HG03442 (cell line): ENCODE measurements around the gene SNRPE.

ENCODE experiments used
- ATAC-seq: cut with Tn5 transposase; IDR thresholded peaks from one replicate; pipeline ENCODE4 v1.9.1; 2021; ENCODE audit warnings: mild to moderate bottlenecking, moderate library complexity; ENCODE audit not compliant: unreplicated experiment

SNRPE gene

DNA sequence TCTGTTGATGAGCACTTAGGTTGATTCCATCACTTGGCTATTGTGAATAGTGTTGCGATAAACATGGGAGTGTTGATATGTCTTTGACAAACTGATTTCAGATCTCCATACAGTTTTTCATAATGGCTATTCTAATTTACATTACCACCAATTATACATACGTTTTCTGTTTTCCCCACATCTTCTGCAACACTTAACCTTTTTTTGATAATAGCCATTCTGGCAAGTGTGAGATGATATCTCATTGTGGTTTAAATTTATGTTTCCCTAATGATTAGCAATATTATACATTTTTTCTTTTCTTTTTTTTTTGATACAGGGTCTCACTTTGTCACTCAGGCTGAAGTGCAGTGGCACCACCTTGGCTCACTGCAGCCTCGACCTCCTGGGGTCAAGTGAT lies 17.0 kb downstream of the SNRPE start:
- no peak for ATAC-seq

DNA sequence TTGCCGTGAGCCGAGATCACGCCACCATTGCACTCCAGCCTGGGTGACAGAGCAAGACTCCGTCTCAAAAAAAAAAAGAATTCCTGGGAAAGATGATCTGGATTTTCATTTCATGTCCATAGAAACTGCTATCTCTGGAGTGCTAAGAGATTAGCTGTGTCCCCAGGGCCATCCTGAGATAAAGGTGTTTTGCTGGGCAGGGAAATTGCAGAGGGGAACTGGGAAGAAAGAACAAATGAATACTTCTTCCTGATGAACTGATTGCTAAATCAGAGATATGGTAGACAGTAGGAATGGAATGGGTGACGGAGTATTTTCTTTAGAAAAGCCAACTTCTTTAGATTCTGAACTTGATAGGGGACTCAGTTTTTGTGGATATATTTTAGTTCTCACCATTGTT lies 19.2 kb downstream of the SNRPE start:
- ATAC-seq = no peak

DNA sequence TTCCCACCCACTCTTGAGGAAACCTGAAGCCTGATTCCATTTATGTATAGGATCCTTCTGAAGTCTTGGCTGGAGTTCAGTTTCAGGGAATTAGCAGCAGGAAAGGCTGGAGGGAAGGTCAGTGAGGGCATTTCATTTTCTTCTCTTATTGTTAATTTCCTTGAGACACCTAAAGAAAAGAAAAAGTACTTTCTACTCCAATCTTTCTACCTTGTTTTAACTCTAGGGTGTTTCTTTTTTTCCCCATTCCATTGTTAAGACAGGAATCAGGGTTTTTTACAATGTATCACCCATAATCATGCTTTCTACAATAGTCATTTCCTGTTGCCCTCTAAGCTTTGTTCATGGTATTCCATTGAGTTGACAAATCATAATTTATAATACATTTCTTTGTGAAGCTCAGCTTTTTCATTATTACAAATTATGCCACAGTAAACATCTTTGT lies 27.4 kb downstream of the SNRPE start:
- ATAC-seq = no peak

DNA sequence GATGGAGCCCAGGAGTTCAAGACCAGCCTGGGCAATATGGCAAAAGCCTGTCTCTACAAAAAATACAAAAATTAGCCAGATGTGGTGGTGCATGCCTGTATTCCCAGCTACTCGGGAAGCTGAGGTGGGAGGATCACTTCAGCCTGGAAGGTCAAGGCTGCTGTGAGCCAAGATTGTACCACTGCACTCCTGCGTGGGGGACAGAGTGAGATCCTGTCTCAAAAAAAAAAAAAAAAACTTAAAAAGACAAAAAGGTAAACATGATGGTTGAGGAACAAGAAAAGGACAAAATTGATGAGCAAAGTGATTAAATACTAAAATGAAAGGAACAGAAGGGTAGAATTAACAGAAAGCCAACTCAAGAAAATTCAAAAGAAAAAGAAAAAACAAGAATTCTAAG lies 30.6 kb downstream of the SNRPE start:
- ATAC-seq = no peak

DNA sequence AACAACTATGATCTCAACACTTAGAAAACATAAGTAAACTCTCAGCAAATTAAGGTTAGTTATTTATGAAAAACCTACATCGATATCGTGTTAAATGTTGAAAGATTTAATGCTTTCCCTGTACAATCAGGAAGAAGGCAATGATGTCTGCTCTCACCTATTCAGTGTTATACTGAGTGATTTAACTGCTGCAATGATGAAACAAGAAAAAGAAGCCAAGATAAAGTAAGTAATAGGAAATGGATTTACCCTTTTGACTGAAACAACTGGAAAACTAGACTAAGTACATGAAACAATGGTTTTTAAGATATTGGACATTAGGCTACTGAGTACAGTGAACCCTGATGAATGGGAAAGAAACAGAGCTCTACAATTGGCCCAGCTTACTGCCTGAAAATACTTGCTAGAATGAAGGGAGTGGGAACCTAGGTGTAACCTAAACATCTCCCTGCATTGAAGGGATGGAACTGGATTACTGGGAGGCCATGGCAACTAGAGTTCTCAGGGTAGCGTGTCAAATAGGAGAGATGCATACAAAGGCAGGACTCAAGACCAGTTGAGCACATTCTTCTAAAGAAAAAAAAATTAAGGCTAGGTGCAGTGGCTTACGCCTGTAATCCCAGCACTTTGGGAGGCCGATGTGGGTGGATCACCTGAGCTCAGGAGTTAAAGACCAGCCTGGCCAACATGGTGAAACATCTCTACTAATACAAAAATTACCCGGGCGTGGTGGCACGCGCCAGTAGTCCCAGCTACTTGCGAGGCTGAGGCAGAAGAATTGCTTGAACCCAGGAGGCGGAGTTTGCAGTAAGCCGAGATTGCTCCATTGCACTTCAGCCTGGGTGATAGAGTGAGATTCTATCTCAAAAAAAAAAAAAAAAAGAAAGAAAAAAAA lies 37.3 kb downstream of the SNRPE start:
- ATAC-seq = no peak

DNA sequence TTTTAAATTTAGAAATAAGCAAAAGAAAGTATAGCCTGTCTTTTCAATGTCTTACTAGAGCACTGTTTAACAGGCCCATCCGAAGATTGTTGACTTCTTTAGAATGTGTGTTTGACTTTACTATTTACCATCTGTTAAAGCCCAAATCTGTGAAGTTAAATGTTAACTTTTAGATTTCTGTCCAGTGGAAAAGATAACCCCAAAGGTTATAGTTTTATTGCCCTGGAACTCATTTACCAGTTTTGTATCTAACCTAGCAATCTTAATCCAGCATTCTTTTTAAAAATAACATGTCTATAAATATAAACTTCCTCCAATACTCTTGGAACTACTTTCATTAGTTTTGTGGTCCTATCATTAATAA lies 37.9 kb downstream of the SNRPE start:
- no peak for ATAC-seq

DNA sequence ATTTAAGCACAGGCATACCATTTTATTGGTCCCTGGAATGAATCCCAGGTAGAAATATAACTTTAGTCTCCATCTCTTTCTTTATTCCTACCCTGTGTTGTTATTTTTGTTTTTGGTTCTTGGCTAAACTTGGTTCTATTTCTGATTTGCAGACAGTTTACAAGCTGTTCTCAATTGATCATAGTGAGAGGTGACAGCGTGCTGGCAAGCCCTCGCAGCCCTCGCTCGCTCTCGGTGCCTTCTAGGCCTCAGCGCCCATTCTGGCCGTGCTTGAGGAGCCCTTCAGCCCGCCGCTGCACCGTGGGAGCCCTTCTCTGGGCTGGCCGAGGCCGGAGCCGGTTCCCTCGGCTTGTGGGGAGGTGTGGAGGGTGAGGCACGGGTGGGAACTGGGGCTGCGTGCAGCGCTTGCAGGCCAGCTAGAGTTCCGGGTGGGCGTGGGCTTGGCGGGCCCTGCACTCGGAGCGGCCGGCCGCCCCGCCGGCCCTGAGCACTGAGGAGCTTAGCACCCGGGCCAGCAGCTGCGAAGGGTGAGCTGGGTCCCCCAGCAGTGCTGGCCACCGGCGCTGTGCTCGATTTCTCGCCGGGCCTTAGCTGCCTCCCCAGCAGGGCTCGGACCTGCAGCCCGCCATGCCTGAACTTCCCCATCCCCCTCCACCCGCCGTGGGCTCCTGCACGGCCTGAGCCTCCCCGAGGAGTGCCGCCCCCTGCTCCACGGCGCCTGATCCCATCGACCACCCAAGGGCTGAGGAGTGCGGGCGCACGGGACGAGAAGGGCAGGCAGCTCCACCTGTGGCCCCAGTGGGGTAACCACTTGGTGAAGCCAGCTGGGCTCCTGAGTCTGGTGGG lies 38.7 kb downstream of the SNRPE start:
- no peak for ATAC-seq

DNA sequence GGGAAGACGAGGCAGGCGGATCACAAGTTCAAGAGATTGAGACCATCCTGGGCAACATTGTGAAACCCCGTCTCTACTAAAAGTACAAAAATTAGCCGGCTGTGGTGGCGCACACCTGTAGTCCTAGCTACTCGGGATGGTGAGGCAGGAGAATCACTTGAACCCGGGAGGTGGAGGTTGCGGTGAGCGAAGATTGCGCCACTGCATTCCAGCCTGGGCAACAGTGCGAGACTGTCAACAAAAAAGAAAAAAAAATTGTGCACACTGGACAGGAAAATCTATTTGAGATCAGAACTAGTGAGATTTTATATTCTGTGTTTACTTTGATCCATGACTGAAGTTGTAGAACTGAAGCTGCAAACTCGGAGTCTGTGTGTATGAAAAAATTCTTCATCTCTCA lies 40.2 kb downstream of the SNRPE start:
- no peak for ATAC-seq

DNA sequence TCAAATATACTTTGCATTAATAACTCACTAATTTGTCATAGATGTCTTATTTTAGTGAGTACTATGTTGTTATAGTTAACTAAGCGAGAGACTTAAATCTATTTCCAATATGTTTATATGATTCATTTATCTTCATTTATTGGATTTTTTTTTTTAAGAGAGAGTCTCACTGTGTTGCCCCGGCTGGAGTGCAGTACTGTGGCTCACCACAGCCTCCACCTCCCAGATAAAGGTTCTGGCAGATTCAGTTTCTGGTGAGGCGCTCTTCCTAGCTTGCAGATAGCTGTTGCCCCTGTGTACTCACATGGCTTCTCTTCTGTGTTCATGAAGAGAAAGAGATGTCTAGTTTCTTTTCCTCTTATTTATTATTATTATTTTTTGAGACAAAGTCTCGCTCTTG lies 43.9 kb downstream of the SNRPE start:
- no peak for ATAC-seq

DNA sequence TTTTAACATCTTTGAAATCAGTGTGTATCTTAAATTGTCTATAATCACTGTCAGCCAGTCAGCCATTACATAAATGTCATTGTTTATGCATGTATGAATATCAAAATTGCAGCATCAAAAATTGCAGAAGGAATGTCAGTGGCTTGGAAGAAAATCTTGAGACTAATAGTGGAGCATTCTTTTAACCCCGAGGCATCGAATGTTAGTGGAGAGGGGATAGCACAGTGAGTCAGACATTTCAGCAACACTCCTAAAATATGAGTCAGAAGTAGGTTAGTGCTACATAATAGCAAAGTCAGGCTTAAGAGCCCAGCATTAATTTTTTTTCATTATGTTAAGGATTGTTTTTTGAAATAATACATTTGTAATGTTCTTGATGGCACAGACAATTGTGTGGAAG lies 45.5 kb downstream of the SNRPE start:
- no peak for ATAC-seq

DNA sequence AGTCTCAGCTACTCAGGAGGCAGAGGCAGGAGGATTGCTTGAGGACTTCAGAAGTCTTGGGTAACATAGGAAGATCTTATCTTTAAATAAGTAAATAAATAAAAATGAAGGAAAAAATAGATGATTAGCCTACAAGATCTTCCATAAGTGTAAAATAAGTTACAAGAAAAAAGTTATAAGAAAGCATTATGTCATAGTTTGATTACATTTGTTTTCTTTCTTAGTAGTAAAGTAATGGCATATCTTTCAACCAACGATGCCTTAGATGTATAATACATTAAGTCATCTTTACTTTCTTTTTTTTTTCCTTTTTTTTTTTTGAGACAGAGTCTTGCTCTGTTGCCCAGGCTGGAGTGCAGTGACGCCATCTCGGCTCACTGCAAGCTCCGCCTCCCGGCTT lies 46.5 kb downstream of the SNRPE start:
- ATAC-seq = no peak

DNA sequence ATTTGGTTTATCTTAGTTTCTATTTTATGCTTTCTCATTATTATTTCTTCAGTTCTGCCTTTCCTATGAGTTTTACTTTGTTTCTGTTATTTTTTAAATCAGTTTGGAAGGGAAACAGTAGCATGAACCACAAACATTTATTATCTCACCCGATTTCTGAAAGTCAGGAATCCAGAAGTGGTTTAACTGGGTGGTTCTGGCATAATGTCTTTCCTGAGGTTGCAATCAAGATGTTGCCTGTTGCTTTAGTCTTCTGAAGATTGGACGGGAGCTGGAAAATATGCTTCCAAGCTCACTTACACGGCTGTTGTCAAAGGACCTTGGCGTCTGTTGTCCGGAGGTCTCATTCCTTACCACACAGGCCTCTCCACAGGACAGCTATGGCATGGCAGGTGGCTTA lies 50.4 kb downstream of the SNRPE start:
- no peak for ATAC-seq

DNA sequence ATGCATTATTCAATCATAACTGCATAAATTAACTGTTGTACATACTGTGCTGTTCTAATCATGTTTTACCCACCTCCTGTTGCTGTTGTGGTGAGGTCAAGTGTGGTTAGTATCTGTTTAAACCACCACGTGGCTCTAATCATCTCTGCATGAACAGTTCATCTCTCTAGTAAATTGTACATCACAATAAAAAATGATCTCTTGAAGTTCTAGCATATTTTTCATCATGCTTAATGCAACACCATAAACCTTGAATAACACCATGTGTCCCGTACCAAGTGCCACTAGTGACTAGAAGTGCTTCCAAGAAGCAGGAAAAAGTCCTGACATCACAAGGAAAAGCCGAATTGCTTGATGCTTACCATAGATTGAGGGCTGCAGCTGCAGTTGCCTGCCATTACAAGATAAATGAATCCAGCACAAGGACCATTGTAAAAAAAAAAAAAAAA lies 51.7 kb downstream of the SNRPE start:
- no peak for ATAC-seq

DNA sequence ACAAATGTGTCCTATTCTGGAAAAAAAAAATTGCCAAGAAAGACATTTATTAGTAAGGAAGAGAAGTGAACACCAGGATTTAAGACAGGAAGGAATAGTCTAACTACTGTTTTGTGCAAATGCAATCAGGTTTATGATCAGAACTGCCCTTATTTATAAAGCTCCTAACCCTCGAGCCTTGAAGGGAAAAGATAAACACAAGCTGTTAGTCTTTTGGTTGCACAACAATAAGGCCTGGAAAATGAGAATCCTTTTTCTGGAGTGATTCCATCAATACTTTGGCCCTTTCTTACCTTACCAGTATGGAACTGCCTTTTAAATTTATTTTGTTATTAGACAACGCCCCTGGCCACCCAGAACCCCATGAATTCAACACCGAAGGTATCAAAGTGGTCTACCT lies 52.9 kb downstream of the SNRPE start:
- no peak for ATAC-seq

DNA sequence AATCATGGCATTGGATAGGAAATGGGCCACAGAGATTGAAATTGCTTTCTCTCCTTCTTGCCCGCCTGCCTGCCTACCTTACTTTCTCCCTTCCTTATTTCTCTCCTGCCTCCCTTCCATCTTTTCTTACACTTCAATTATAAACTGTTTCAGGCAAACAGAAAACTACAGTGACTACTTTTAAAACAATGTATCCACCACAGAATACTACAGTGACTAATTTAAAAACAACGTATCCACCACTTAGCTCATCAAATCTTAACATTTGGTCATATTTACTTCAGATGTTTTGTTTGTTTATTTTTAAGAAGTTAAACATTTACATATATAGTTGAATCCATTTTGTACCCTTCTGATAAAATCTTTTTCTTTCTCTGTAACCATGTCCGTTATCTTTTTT lies 54.4 kb downstream of the SNRPE start:
- ATAC-seq = no peak

DNA sequence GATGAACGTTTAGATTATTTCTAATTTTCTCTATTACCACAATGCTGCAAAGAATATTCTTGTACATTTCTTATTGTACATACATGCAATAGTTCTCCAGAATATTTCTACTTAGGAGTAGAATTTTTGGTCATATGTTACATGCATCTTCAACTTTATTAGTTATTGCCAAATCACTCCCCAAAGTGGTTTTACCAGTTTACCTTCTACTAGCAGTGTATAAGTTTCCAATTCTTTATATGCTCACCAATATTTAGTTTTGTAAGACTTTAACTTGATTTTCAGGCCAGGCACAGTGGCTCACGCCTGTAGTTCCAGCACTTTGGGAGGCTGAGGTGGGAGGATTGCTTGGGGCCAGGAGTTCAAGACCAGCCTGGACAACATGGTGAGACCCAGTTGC lies 55.4 kb downstream of the SNRPE start:
- no peak for ATAC-seq
